GM03348 (cell line): ENCODE measurements around the gene IGF2BP3.
"Not testable (repeated sequence)": the region's sequence is repeated elsewhere in the genome, so short reads cannot be mapped to it uniquely, and the experiment has no call there.

Experiments
- DNase-seq: peaks from one replicate; pipeline ENCODE4 v3.0.0; 2012; ENCODE audit warnings: low spot score

The IGF2BP3 gene

DNA sequence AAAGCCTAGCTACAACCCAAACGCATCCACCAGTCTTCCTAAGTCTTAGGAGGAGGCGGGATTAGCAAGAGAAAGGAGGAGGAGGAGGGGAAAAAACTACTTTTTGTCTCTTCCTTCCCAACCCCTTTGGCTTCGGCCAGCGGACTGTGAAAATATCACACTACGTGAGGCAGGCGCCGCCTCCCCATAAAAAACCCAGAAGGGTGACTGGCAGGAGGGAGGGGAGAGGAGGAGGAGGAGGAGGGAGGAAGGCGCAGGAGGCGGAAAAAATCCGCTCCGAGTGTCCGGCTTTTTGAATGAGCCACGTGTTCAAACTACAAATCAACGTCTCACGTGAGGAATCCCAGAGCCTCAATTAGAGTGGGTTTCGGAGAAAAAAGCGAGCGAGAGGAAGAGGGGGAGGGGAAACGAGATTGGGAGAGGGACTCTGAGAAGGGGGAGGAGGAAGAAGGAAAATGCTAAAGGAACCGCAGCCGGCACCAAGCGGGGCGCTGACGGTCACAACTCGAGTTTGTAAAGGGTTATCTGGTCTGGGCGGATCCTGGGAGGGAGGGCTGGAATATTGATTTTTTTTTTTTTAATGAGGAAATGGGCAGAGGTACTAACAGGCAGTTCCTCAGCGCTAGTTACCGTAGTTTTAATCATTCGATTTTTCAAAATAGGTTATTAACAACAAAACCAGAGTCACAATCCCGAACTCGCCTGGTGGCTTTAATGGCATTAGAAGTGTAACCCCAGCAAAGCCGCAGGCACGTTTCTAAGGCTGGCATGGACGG, at the start of gene IGF2BP3:
Gene IGF2BP3, minus strand, starts transcription at position 162 of the 776 bp plus-strand sequence. CDS start 381 bp downstream, outside the sequence.
- peak; percentile 21 for DNase-seq

DNA sequence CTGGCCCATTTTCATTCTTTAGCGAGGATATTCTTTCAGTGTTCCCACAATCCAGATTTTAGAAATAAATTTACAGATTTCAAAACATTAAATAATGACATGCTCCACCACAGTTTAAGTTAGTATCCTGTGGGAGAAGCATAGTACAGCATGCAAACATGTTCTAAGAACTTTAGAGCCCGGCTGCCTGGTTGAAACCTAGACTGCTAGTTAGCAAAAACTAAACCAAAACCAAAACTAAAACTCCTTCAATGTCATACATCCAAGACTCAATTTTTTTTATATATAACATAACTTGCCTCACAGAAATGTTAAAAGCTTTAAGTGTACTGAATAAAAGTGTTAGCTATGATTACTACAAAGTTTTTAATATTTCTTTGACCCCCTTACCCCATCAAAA, 44.5 kb upstream of the IGF2BP3 start:
- no peak for DNase-seq

DNA sequence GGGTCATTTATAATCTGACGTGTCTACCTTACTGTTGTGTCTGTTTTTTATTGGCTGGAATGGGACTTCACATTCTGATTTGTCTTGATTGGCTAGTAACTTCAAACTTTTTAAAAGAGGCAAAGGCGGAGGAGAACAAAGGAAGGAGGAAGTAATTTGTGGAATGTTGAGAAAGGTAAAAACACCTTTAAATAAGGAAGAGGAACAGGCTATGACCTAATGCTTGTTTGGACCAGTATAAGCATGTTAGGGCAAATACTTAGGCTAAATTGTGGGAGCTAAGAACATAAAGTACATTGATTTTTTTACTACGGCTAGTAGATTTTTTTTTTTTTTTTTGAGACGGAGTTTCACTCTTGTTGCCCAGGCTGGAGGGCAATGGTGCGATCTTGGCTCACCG, 43.5 kb upstream of the IGF2BP3 start:
- not testable (repeated sequence) for DNase-seq

DNA sequence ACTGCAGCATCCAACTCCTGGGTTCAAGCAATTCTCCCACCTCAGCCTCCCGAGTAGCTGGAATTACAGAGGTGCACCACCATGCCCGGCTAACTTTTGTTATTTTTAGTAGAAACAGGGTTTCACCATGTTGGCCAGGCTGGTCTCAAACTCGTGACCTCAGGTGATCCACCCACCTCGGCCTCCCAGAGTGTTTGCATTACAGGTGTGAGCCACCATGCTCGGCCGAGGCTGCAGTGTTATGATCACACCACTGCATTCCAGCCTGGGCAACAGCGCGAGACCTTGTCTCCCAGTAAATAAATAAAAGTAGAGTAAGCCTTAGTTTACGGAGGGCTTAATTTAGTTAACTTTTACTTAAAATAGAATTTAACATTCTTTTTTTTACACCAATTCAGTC, 23.7 kb upstream of the IGF2BP3 start:
- no peak for DNase-seq

DNA sequence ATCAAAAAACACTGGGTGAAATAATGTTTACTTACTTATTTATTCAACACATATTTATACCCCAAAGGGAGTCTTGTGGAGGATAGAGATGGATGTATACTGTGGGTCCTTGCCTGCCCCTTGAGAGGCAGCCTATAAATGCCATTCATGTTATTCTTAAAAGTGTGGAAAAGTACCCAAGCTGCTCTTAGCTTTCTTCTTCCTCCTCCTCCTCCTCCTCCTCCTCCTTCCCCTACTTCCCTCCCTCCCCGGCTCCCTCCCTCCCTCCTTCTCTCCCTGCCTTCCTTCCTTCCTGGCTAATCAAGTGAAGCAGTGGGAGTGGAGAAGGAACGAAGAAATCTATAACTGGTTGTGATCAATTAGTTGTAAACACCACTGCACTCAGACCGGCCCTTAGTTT, 21.2 kb upstream of the IGF2BP3 start:
- DNase-seq: no peak

DNA sequence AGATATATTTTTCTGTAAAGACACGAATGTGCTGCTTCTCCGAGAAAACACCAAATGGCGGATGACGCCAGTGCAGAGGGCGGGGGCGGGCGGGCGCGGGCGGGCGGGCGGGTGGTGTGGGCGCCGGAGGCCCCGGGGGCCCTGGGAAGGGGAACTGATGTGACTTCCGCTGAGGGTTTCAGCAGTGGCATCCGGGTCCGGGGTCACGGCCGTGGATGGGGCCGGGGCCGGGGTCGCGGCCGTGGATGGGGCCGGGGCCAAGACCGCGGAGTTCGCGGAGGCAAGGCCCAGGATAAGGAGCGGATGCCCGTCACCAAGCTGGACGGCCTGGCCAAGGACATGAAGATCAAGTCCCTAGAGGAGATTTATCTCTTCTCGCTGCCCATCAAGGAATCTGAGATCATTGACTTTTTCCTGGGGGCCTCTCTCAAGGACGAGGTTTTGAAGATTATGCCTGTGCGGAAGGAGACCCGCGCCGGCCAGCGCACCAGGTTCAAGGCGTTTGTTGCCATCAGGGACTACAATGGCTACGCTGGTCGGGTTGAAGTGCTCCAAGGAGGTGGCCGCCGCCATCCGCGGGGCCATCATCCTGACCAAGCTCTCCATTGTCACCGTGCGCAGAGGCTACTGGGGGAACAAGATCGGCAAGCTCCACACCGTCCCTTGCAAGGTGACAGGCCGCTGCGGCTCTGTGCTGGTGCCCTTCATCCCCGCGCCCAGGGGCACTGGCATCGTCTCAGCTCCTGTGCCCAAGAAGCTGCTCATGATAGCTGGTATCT, 20.3 kb upstream of the IGF2BP3 start:
- peak; percentile 64 for DNase-seq

DNA sequence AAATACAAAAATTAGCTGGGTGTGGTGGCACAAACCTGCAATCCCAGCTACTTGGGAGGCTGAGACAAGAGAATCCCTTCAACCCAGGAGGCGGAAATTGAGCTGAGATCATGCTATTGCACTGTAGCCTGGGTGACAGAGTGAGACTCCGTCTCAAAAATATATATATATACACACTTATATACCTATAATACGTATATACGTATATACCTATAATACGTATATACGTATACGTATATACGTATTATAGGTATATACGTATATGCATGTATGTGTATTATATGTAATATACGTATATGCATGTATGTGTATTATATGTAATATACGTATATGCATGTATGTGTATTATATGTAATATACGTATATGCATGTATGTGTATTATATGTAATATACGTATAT, 18.4 kb upstream of the IGF2BP3 start:
- not testable (repeated sequence) for DNase-seq

DNA sequence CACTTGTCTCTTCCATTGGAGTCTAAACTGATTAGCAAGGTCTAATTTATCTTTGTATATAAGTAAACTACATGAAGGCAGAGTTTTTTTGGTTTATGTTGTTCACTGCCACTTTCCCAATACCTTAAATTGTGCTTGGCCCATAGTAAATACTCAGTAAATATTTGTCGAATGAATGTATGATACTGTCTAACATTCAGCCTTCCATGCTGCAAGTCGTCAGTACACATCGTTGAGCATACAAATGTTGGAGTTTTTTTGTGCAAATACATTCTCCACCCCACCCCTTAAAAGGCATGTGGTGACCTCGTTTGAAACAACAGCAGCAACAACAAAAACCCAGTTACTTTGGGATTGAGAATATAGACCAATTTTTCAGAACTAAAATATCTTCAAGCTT, 17.4 kb upstream of the IGF2BP3 start:
- DNase-seq: no peak

DNA sequence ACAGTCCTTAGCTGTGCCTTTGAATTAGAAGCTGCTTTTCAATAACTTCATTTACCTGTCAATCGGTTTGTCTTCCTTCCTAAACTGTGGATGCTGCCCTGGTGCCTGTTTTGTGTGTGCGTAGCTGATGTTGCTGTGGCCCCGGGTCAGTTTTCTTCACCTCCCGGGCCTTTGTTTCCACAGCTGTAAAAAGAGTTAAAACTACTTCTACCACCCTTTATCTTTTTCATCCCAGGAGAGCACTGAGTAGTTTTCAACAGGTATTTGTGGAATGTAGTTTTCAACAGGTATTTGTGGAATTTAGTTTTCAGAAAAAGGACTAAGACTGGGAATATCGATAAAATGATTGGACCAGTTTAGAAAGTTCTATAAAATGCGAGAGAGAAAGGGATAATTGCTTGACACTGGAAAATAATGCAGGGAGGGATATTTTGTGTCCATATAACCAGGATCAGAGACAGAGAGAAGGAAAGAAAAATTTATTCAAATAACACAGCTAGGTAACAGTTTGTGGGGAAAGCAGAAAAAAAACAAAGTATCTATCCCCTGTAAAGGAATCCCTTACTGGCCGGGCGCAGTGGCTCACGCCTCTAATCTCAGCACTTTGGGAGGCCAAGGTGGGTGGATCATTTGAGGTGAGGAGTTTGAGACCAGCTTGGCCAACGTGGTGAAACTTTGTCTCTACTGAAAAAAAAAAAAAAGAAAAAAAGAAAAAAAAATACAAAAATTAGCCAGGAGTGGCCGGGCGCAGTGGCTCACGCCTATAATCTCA, 15.9 kb upstream of the IGF2BP3 start:
- DNase-seq: no peak

DNA sequence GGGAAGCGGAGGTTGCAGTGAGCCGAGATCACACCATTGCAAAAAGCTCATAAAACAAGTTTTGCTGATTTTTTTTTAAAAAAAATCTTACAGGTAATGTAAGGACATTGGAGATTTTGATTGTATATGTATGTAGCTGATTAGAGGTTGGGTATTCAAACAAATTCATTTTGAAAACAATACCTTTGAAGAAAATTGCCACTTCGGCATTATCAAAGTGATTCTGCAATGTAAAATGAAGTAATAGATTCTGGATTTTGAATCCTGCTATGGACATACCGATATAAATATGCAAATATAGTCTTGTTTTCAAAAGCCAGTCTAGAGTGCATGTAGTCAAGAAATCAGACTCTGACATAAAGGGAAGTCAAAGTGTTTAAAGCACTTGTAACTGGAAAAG, 12.4 kb upstream of the IGF2BP3 start:
- DNase-seq: no peak

DNA sequence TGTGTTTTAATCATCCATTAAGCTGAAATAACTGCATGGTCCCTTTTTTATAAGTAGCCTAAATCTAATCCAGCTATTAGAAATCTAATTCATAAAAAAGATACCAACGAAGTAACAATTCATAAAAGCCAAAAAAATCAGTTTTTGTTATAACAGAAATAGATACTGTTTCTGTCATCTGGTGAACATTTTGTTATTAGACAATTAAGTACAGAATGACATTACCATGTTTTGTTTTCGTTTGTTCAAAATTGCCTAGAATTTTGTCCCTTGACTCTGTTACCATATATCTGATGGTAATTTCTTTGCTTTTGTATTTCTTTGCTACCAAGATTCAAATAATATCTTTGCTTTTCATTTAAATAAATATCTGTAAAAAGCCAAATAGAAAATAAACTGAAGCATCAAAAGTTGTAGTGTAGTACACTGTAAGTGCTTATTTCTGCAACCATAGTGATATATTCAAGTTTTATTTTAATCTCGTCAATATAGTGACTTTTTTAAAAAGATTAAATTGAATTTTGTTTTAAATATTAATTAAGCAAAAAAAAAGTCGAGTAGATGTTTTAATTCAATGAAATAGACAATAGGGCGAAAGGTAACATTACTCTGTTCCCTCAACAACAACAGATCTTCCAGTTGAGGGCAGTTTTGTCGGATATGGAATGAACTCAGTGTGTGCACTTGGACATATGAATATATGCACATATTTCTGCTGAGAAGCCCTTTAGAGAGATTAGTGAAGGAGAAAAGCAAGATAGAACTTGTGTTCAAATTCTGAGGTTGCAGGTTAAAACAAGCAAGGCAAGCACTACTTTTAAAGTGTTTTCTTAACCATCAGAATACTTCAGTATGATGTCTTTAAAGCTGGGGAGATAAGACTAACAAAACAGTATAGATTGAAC, 7.9 kb upstream of the IGF2BP3 start:
- DNase-seq: no peak

DNA sequence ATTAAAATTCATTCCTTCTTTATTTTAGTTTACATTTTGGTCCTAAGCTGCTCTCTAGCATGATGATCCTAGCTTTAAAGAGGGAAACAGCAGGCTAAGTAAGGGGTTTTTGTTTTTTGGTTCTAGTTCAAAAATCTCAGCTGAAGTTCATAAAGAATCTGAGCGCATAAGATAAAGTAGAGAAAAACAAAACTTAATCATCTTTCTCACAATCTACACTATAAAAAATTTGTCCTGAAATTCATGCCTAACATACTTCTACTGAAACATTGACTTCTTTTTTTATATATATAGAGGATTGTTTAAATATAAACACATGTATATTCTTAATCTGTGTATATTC, 6.8 kb upstream of the IGF2BP3 start:
- DNase-seq: no peak

DNA sequence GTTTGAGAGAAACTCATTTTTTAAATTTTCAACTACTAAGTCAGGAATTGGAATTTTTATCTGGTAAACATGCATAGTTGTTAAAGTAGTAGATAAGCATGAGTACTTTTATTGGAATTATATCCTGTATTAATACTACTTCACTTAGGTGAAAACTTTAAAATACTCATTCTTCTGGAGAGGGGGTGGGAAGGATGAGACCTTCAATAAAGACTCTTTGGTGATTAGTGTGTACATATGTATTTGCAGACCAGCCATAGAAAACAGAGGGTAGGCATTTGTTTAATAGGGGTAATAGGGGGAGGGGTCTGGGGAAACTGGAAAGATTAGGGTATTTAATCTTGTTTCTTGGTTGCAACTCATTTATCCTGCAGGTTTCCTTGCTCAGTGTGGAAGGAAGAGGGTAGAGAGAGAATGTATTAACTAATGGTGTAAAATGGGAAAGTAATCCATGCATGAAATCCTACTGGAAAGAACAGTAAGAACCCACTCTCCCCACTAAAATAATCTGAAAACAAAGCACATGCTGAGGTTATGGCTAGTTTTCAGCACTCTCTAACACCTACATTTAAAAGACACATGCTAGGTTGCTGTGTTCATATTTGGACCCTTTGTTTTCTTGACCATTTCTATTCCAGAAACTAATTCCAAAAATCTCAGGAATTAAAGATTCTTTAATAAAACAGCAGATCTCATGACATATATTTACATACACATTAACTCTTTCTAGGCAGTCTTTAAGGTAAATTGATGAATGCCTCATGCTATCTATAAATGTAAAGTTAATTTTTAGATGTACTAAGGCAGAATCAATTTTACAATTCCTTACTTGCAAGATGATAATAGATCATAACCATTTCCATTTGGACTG, 6.2 kb upstream of the IGF2BP3 start:
- DNase-seq: no peak

DNA sequence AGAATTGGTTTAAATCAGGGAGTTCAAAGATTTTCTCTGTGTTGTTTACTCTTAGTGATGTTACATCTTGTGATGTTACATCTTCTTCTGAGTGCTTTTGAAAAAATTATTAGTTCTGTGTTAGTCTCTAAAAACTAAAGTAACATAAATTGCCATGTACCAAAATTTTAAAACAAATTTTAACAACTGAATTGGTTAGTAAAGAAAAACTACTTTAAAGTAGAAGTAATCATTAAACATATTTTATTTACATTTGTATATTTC, 5.2 kb upstream of the IGF2BP3 start:
- DNase-seq: no peak

DNA sequence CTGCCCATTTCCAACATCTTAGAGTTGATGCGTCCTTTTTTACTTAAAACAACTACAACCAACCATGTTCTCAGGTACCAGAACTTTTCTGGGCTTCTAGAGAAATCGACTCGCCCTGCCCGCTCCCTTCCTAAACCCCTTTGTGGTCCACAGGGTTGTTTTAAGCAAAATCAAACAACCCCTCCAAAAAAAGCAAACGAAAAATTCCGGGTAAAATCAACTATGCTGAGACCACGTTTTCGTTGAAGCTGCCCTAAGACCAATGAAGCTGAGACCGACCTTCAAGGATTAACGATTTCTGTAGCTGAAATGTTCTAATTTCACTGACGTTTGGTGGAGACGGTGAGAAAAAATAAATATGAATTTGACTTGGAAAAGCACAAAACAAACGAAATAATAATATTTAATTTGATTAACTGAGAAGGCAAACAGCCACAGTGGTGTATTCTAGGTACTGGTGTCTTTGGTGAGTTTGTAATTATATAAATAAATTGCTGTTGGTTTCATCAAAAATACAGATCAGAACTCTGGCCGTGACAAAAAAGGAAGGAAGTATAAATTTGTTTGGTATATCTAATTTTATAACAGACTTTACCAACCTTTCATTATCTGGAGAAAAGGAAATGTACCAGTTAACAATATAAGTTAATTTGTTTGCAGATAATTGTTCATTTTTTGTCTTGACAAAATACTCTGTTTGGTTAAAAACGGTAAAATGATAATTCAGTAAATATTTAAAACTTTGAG, 4.7 kb upstream of the IGF2BP3 start:
- DNase-seq: no peak

DNA sequence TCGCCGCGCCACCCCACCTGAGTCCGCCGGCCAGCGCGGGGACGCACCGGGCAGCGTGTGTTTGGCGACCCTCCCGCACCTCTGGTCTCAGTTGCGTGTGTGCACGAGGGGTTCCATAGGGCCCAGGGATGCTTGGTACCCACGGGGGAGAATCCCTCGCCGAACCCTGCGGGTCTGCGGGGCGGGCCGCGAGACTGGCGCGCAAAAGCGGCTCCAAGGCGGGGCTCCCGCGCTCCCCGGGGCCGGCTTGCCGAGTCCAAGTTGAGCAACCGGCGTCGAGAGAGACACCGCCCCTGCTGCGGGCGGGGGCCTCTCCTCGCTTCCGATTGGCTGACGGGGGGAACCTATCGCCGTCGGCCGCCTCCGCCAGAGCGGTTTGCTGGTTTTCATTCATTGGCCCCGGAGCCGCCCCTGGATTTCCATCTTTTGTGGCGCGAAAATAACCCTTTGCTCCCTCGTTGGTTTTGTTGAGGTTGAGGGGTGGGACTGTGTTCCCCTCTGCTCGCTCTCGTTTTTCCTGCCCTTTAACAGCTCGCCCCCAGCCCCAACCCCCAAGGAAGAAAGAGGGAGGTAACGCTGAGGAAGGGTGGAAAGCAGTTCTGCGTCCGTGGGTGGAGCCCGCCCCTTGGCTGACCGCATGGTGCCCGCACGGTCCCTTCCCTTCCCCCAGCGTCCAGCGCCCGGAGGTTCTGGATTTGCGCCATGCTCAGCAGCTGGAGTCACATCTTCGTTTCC, 4.0 kb upstream of the IGF2BP3 start:
- peak; percentile 94 for DNase-seq

DNA sequence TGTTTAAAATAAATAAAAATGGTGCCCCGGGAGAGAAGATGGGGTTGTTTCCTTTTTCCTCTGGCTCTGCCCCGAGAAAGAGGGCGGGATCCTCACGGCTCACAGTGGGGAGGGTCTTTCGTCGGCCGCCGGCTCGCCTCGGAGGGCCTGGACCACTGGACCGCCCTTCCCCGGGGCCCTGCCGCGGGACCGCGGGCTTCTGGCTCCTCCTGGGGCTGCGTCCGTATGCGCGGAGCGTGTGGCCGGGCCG, 3.5 kb upstream of the IGF2BP3 start:
- peak; percentile 5 for DNase-seq

DNA sequence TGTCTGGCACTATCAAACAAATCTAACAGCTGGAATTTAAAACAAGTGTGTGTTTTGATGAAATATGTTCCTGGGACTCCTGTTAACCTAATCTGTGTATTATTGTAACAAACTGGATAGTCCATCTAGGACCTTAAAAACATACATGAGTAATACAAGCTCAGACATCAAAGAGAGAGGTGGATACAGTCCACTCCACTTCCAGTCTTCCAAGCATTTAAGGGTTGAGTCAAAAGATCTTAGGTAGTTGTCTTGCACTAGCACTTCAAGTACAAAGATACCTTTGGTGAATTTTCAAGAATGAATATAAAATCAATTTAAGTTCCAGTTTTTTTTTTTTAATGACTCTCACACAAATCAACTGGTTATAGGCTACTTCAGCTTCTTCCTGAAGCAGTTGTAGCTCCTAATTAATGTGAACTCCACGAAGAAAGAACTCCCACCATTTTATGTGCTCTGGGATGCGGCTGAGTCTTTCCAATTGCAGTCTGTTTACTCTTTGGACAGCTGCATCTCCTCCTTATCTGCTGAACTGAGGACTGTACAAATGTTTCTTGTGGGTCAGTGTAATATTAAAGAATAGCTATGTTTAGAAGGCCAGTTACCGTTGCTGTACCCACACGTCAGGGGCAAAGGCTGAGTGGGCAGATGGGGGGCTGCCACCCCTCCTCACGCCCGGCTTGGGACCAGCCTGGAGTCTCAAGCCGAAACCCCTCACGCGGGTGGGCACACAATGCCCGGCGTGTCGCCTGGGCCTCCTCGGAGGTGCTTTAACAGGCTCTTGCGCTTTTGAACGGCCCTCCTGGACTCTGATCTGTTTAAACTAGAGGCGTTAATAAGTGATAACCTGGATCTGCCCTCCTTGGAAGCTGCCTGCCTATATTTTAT, 2.9 kb upstream of the IGF2BP3 start:
- no peak for DNase-seq

DNA sequence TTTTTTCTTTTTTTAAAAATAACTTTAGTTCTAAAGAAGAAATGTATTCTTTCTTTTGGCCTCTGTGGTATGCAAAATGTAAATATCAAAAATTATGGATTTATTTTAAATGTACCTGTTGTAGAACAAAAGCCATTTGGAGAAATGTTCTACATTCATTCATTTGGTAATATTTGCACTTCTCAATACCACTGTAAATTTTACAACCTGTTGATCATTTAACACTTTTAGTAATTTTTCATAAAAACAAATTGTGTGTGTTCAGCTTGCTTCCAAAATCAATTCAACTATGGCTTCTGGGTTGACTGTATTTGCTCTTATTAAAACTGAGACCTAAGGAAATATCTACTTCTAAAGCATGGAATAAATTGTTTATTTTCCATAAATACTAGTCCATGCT, 2.3 kb upstream of the IGF2BP3 start:
- DNase-seq: no peak
